Gastroesophageal sphincter (tissue), 4 donors: ENCODE measurements around the gene MRGPRG. TPM values are rescaled to one million over a fixed set of nuclear protein-coding genes. Genes with fewer than 3 reads are reported as not detected.

ENCODE experiments used
- ATAC-seq: fragments of 150-250 bp; one replicate; pipeline ENCODE4 v1.9.1; 2016; ENCODE audit warnings: mild to moderate bottlenecking, moderate library complexity
- H3K27ac ChIP-seq, 4 donors: fragments of 200-600 bp; sonication (generic) in 3 of 4; 1 replicate in 3 of 4; 2 replicates in 1 of 4; pipeline ENCODE4 v1.5.1; 2016 to 2019
- H3K27me3 ChIP-seq: fragments of 200-600 bp; sonication (generic); one replicate; pipeline ENCODE4 v1.5.1; 2019
- H3K36me3 ChIP-seq, 2 donors: fragments of 200-600 bp; sonication (generic); one replicate each; pipeline ENCODE4 v1.5.1; 2019; ENCODE audit warnings: control low read depth in 1 of 2
- H3K4me1 ChIP-seq, 3 donors: fragments of 200-600 bp; sonication (generic); 1 replicate in 2 of 3; 2 replicates in 1 of 3; pipeline ENCODE4 v1.5.1; 2016 to 2019; ENCODE audit warnings: control low read depth in 2 of 3
- H3K4me3 ChIP-seq, 2 donors: fragments of 200-600 bp; sonication (generic); one replicate each; pipeline ENCODE4 v1.5.1; 2019; ENCODE audit warnings: mild to moderate bottlenecking in 1 of 2, moderate library complexity in 1 of 2
- H3K9me3 ChIP-seq, 3 donors: fragments of 200-600 bp; sonication (generic); one replicate each; pipeline ENCODE4 v1.5.1; 2017 to 2019; ENCODE audit warnings: control low read depth in 2 of 3
- CTCF ChIP-seq, 4 experiments: fragments of 200-600 bp in 2 of 4; fragments of 450-650 bp in 2 of 4; sonication (generic) in 1 of 4; IDR thresholded peaks; one replicate each; pipeline ENCODE4 v1.5.1; 2017 to 2019; ENCODE audit warnings: antibody characterized with exemption in 4 of 4, mild to moderate bottlenecking in 2 of 4, moderate library complexity in 2 of 4
- EP300 ChIP-seq: sonication (generic); formaldehyde crosslinking; IDR thresholded peaks from one replicate; pipeline ENCODE4 v1.6.1; 2017; ENCODE audit warnings: antibody characterized with exemption, mild to moderate bottlenecking
- POLR2A ChIP-seq, 2 donors: fragments of 450-650 bp; IDR thresholded peaks; one replicate each; pipeline ENCODE4 v1.6.1; 2017; ENCODE audit warnings: antibody characterized with exemption in 2 of 2, mild to moderate bottlenecking in 2 of 2, moderate library complexity in 1 of 2
- POLR2AphosphoS5 ChIP-seq: sonication (generic); formaldehyde crosslinking; IDR thresholded peaks from one replicate; pipeline ENCODE4 v1.6.1; 2017; ENCODE audit warnings: antibody characterized with exemption
- WGBS, 2 donors: methylation state at CpG; one replicate each; pipeline ENCODE4 v1.1.5; 2018; ENCODE audit warnings: low coverage in 1 of 2; 5-methylcytosine and 5-hydroxymethylcytosine counted together
- total RNA-seq, 4 donors: library from RNA; depleted of rRNA; stranded (reverse); fragments of >200 nt; gene quantifications; one replicate each; pipeline ENCODE4 v1.1.0, GENCODE V29; 2016

MRGPRG gene
- total RNA-seq, 4 donors from 2014 or later = not detected

- no peak for TF ChIP-seq EP300
- no peak for TF ChIP-seq CTCF (IDR thresholded peaks at IDR 0.05)
- no peak for TF ChIP-seq POLR2AphosphoS5
- no peak for TF ChIP-seq POLR2A (IDR thresholded peaks at IDR 0.05)
- Histone ChIP-seq H3K9me3 (no peaks in the 10 kb centered on the region), H3K27ac (no peak overlapping the region), H3K4me3 (no peak overlapping the region), H3K36me3 (no peaks in the 10 kb centered on the region), H3K4me1 (peaks cover 0 to 8% (median 0%) of the 10 kb centered on the region in 3 donors), H3K27me3 (peaks cover 51% of the 10 kb centered on the region)
- ATAC-seq = no peak
- WGBS, 2 donors = 61 to 74% methylated on average over 3 of the region's 12 CpGs
Measured at GRCh38 chr11:3230636-3231549, 12.3 kb upstream of the MRGPRG start.

GRCh38 chr11:3229673-3230630 is 11.3 kb upstream of the MRGPRG start:
- no CpG with 5 or more reads among the region's 21 CpGs for WGBS, 2 donors
- no peak for TF ChIP-seq POLR2A (IDR thresholded peaks at IDR 0.05)
- no peak for TF ChIP-seq CTCF (IDR thresholded peaks at IDR 0.05)
- TF ChIP-seq EP300 = no peak
- TF ChIP-seq POLR2AphosphoS5 = no peak

GRCh38 chr11:3228445-3228829 is 9.8 kb upstream of the MRGPRG start:
- TF ChIP-seq EP300 (no peak), POLR2AphosphoS5 (no peak), POLR2A (IDR thresholded peaks at IDR 0.05) (no peak), CTCF (IDR thresholded peaks at IDR 0.05) (no peak)
- no peak for ATAC-seq
- WGBS, 2 donors = 85% methylated on average over 13 of the region's 23 CpGs; no CpG with 5 or more reads in 1 of the 2 donors

More at GRCh38 chr11:3229673-3230630, 11.3 kb upstream of the MRGPRG start:
- H3K9me3 ChIP-seq = no peaks in the 10 kb centered on the region
- H3K27ac ChIP-seq = no peak overlapping the region
- H3K4me1 ChIP-seq = peaks cover 0 to 8% (median 0%) of the 10 kb centered on the region in 3 donors
- H3K4me3 ChIP-seq = no peak overlapping the region
- no peak for ATAC-seq
- no peaks in the 10 kb centered on the region for H3K36me3 ChIP-seq
- peaks cover 51% of the 10 kb centered on the region for H3K27me3 ChIP-seq

GRCh38 chr11:3227568-3228444 is 9.2 kb upstream of the MRGPRG start:
- Histone ChIP-seq H3K27me3 (peaks cover 72% of the 10 kb centered on the region), H3K4me3 (no peak overlapping the region), H3K4me1 (peaks cover 0 to 8% (median 0%) of the 10 kb centered on the region in 3 donors), H3K36me3 (no peaks in the 10 kb centered on the region), H3K9me3 (no peaks in the 10 kb centered on the region), H3K27ac (no peak overlapping the region)
- no peak for TF ChIP-seq CTCF (IDR thresholded peaks at IDR 0.05)
- TF ChIP-seq EP300 = no peak
- no peak for TF ChIP-seq POLR2AphosphoS5
- no peak for TF ChIP-seq POLR2A (IDR thresholded peaks at IDR 0.05)
- WGBS, 2 donors = 87 to 100% methylated on average over 1 to 6 of the region's 46 CpGs
- no peak for ATAC-seq

More at GRCh38 chr11:3228445-3228829, 9.8 kb upstream of the MRGPRG start:
- peaks cover 66% of the 10 kb centered on the region for H3K27me3 ChIP-seq
- no peaks in the 10 kb centered on the region for H3K9me3 ChIP-seq
- peaks cover 0 to 8% (median 0%) of the 10 kb centered on the region in 3 donors for H3K4me1 ChIP-seq
- no peaks in the 10 kb centered on the region for H3K36me3 ChIP-seq
- H3K27ac ChIP-seq = no peak overlapping the region
- H3K4me3 ChIP-seq = no peak overlapping the region
